ENCODE measurements around the gene AS3MT.
A peak's percentile ranks its signal among the peaks of the same experiment; 100 is the strongest.
"Not testable (repeated sequence)": the region's sequence is repeated elsewhere in the genome, so short reads cannot be mapped to it uniquely, and the experiment has no call there.

Gene AS3MT

GRCh38 chr10:102919246-102919959 is 50.1 kb downstream of the AS3MT start:
- DNase-seq: peak; percentile 20
- no peak for ATAC-seq

GRCh38 chr10:102919992-102920739 is 50.9 kb downstream of the AS3MT start:
- DNase-seq (no peak), ATAC-seq (no peak)

GRCh38 chr10:102923601-102924000 is 54.3 kb downstream of the AS3MT start:
- ATAC-seq (no peak), DNase-seq (no peak)

- no peak for ATAC-seq
- DNase-seq: no peak
Observed at GRCh38 chr10:102926842-102927241, 57.6 kb downstream of the AS3MT start.

- ATAC-seq (no peak), DNase-seq (no peak)
Observed at GRCh38 chr10:102927311-102928010, 58.2 kb downstream of the AS3MT start.

GRCh38 chr10:102928442-102928841 is 59.2 kb downstream of the AS3MT start:
- not testable (repeated sequence) for ATAC-seq, DNase-seq

- ATAC-seq (no peak), DNase-seq (no peak)
Observed at GRCh38 chr10:102930720-102931119, 61.5 kb downstream of the AS3MT start.

GRCh38 chr10:102931643-102932042 is 62.4 kb downstream of the AS3MT start:
- ATAC-seq (no peak), DNase-seq (no peak)

GRCh38 chr10:102935505-102935904 is 66.2 kb downstream of the AS3MT start:
- no peak for ATAC-seq
- DNase-seq: no peak

- DNase-seq (no peak), ATAC-seq (peak; percentile 66)
Observed at GRCh38 chr10:102935939-102936605, 66.8 kb downstream of the AS3MT start.

- no peak for ATAC-seq
- no peak for DNase-seq
Observed at GRCh38 chr10:102941401-102941800, 72.1 kb downstream of the AS3MT start.

- no peak for ATAC-seq
- no peak for DNase-seq
Observed at GRCh38 chr10:102945449-102945848, 76.2 kb downstream of the AS3MT start.

- no peak for DNase-seq
- ATAC-seq: no peak
Observed at GRCh38 chr10:102945962-102946361, 76.7 kb downstream of the AS3MT start.

GRCh38 chr10:102946992-102947391 is 77.7 kb downstream of the AS3MT start:
- DNase-seq (no peak), ATAC-seq (no peak)

- no peak for ATAC-seq
- DNase-seq: no peak
Observed at GRCh38 chr10:102948176-102948575, 78.9 kb downstream of the AS3MT start.

- DNase-seq (no peak), ATAC-seq (no peak)
Observed at GRCh38 chr10:102948786-102949185, 79.5 kb downstream of the AS3MT start.

GRCh38 chr10:102949916-102950315 is 80.6 kb downstream of the AS3MT start:
- no peak for DNase-seq
- no peak for ATAC-seq

- DNase-seq (no peak), ATAC-seq (no peak)
Observed at GRCh38 chr10:102951316-102951715, 82.0 kb downstream of the AS3MT start.
